PC-3 (cell line): ENCODE results near the gene ZNF18. TPM values are rescaled to one million over a fixed set of nuclear protein-coding genes. Genes with fewer than 3 reads are reported as not detected.
A peak's percentile ranks its signal among the peaks of the same experiment; 100 is the strongest.

ENCODE experiments used
- ATAC-seq: fragments of 200-7000 bp; cut with Tn5 transposase; 2 replicates; pipeline ENCODE4 v1.9.1; 2020; ENCODE audit warnings: mild to moderate bottlenecking, moderate library complexity
- BruUV-seq: library from RNA; stranded (reverse); fragments of 400-500 nt; replicated peaks from 2 replicates; lab custom pipeline; 2021; lab: Mats Ljungman, UMichigan
- CTCF ChIA-PET: fragments of 300-600 bp; sonication (Branson Sonifier 250); formaldehyde crosslinking; loops from one replicate; lab custom pipeline; 2022; ENCODE audit warnings: antibody characterized with exemption; lab: Charles Lee
- POLR2A ChIA-PET: fragments of 300-600 bp; sonication (Branson Sonifier 250); formaldehyde crosslinking; loops from one replicate; lab custom pipeline; 2022; ENCODE audit warnings: antibody characterized with exemption; ENCODE audit not compliant: unreplicated experiment; lab: Charles Lee
- DNase-seq: peaks from one replicate; pipeline ENCODE4 v3.0.0-alpha.2; 2015
- H2AFZ ChIP-seq: fragments of 300-600 bp; sonication (generic); 2 replicates; pipeline ENCODE4 v1.6.0; 2016; ENCODE audit warnings: antibody characterized with exemption, low read length
- H3F3A ChIP-seq: fragments of 300-600 bp; sonication (generic); one replicate; pipeline ENCODE4 v1.6.0; 2017; ENCODE audit warnings: antibody characterized with exemption, low read length, control low read depth, mild to moderate bottlenecking; ENCODE audit not compliant: unreplicated experiment
- H3K27ac ChIP-seq: fragments of 300-600 bp; sonication (generic); 2 replicates; pipeline ENCODE4 v1.5.1; 2016; ENCODE audit warnings: mild to moderate bottlenecking, low read length
- H3K27me3 ChIP-seq: fragments of 300-600 bp; sonication (generic); 2 replicates; pipeline ENCODE4 v1.6.1; 2016; ENCODE audit warnings: low read length, mixed read lengths
- H3K36me3 ChIP-seq: fragments of 300-600 bp; sonication (generic); 2 replicates; pipeline ENCODE4 v1.6.1; 2016; ENCODE audit warnings: low read depth, mixed run types, low read length, mixed read lengths
- H3K4me1 ChIP-seq: fragments of 300-600 bp; sonication (generic); 2 replicates; pipeline ENCODE4 v1.5.1; 2016; ENCODE audit warnings: low read length; ENCODE audit not compliant: insufficient read depth
- H3K4me2 ChIP-seq: fragments of 300-600 bp; sonication (generic); 2 replicates; pipeline ENCODE4 v1.6.0; 2016; ENCODE audit warnings: low read length
- H3K4me3 ChIP-seq: fragments of 300-600 bp; sonication (generic); 2 replicates; pipeline ENCODE4 v1.5.1; 2016; ENCODE audit warnings: mild to moderate bottlenecking, low read length, mixed read lengths
- H3K79me2 ChIP-seq: fragments of 300-600 bp; sonication (generic); 2 replicates; pipeline ENCODE4 v1.6.1; 2017; ENCODE audit warnings: low read length, mixed read lengths
- H3K9ac ChIP-seq: fragments of 300-600 bp; sonication (generic); 2 replicates; pipeline ENCODE4 v1.6.0; 2016; ENCODE audit warnings: mild to moderate bottlenecking, low read length
- H3K9me2 ChIP-seq: fragments of 300-600 bp; sonication (generic); replicated peaks from 2 replicates; pipeline ENCODE4 v1.6.1; 2016; ENCODE audit warnings: mixed run types, low read length, mixed read lengths
- H3K9me3 ChIP-seq: fragments of 300-600 bp; sonication (generic); 2 replicates; pipeline ENCODE4 v1.6.1; 2016; ENCODE audit warnings: low read length, mixed read lengths
- H4K20me1 ChIP-seq: fragments of 300-600 bp; sonication (generic); 2 replicates; pipeline ENCODE4 v1.6.1; 2016; ENCODE audit warnings: low read length, mixed read lengths
- CTCF ChIP-seq: fragments of 300-600 bp; sonication (generic); conservative IDR thresholded peaks from 2 replicates; pipeline ENCODE4 v1.5.1; 2017; ENCODE audit warnings: antibody characterized with exemption, low read depth, mild to moderate bottlenecking, low read length
- EZH2 ChIP-seq: fragments of 300-600 bp; sonication (generic); IDR thresholded peaks from one replicate; pipeline ENCODE4 v1.6.1; 2017; ENCODE audit warnings: antibody characterized with exemption, mild to moderate bottlenecking, low read length; ENCODE audit not compliant: unreplicated experiment
- EZH2phosphoT487 ChIP-seq: fragments of 300-600 bp; sonication (generic); IDR thresholded peaks from 2 replicates; pipeline ENCODE4 v1.6.1; 2018; ENCODE audit warnings: mild to moderate bottlenecking, antibody characterized with exemption, low read length, borderline replicate concordance
- intact Hi-C: fragments of 100-400 bp; cut with micrococcal nuclease; formaldehyde crosslinking; loops from 2 replicates; pipeline ENCODE4 v1.9.0; 2023
- total RNA-seq: library from RNA; depleted of rRNA; stranded (reverse); fragments of >200 nt; gene quantifications from 2 replicates; pipeline ENCODE4 v1.2.3, GENCODE V29; 2014

The ZNF18 gene
- total RNA-seq, 1 experiment from 2014 or later: 10.1 TPM

GRCh38 chr17:12041312-12041711 is 44.0 kb upstream of the ZNF18 start:
- Histone ChIP-seq H3K4me1 (peaks cover 34% of the 10 kb centered on the region), H3K4me3 (peak overlapping the region; percentile 28), H3K79me2 (peaks cover 85% of the 10 kb centered on the region), H3F3A (peaks cover 5% of the 10 kb centered on the region), H3K9me3 (no peaks in the 10 kb centered on the region), H3K9ac (peak overlapping the region; percentile 2; the same call in 1 of the 2 replicates), H3K9me2 (no peaks in the 10 kb centered on the region), H3K36me3 (no peaks in the 10 kb centered on the region; the same call in 1 of the 2 replicates), H2AFZ (no peak overlapping the region), H3K27me3 (no peaks in the 10 kb centered on the region), H3K4me2 (peak overlapping the region; percentile 71), H4K20me1 (peaks cover 47% of the 10 kb centered on the region), H3K27ac (peak overlapping the region; percentile 65)
- no peak for TF ChIP-seq EZH2
- TF ChIP-seq CTCF: no peak
- peak; percentile 96 for DNase-seq
- POLR2A ChIA-PET: interaction anchor here (0.5 to 0.7 kb wide), 3 partner anchors 17 to 48 kb away, joined by 3 to 4 read pairs (median 3); partner anchors contain the start of gene ZNF18
- intact Hi-C loops: loop anchor here (5.0 kb wide), 2 partner anchors 44 to 976 kb away; partner anchors contain the start of genes ELAC2 and ZNF18
- CTCF ChIA-PET: no interaction called here
- no TSS peak for BruUV-seq
- peak; percentile 84 for ATAC-seq

- Histone ChIP-seq H3K27me3 (no peaks in the 10 kb centered on the region), H3K79me2 (peaks cover 85% of the 10 kb centered on the region), H3K27ac (peak overlapping the region; percentile 65), H4K20me1 (peaks cover 42% of the 10 kb centered on the region), H3K9me2 (no peaks in the 10 kb centered on the region), H2AFZ (no peak overlapping the region), H3K4me3 (0 out of 2 replicates have a peak overlapping the region, but pooled peaks have one; percentile 21), H3F3A (peaks cover 5% of the 10 kb centered on the region), H3K9ac (no peak overlapping the region; the same call in 1 of the 2 replicates), H3K4me2 (peak overlapping the region; percentile 71), H3K9me3 (no peaks in the 10 kb centered on the region), H3K4me1 (peaks cover 37% of the 10 kb centered on the region), H3K36me3 (no peaks in the 10 kb centered on the region; the same call in 1 of the 2 replicates)
- TF ChIP-seq EZH2phosphoT487: no peak
- no peak for TF ChIP-seq CTCF
- TF ChIP-seq EZH2: no peak
- peak; percentile 68 for DNase-seq
- POLR2A ChIA-PET: no interaction called here
- ATAC-seq: peak; percentile 47
- no TSS peak for BruUV-seq
- intact Hi-C loops: loop anchor here (5.0 kb wide), 2 partner anchors 43 to 977 kb away; partner anchors contain the start of genes ELAC2 and ZNF18
- CTCF ChIA-PET: no interaction called here
These were observed 43.2 kb upstream of the ZNF18 start for GRCh38 chr17:12040478-12040877.

GRCh38 chr17:12037970-12038369 is 40.7 kb upstream of the ZNF18 start:
- no TSS peak for BruUV-seq
- Histone ChIP-seq H3K9me2 (no peaks in the 10 kb centered on the region), H2AFZ (no peak overlapping the region), H3F3A (peaks cover 5% of the 10 kb centered on the region), H3K9ac (no peak overlapping the region), H4K20me1 (peaks cover 40% of the 10 kb centered on the region), H3K27ac (no peak overlapping the region), H3K4me3 (no peak overlapping the region), H3K27me3 (no peaks in the 10 kb centered on the region), H3K4me2 (no peak overlapping the region), H3K79me2 (peaks cover 84% of the 10 kb centered on the region), H3K9me3 (no peaks in the 10 kb centered on the region), H3K4me1 (peaks cover 37% of the 10 kb centered on the region), H3K36me3 (no peaks in the 10 kb centered on the region; the same call in 1 of the 2 replicates)
- DNase-seq (no peak), ATAC-seq (no peak)
- CTCF ChIA-PET: no interaction called here
- intact Hi-C loops: loop anchor here (10.0 kb wide), 1 partner anchor 67 kb away; no protein-coding TSS in a partner anchor
- POLR2A ChIA-PET: no interaction called here
- TF ChIP-seq CTCF (no peak), EZH2 (no peak), EZH2phosphoT487 (no peak)
